Activated CD4-positive, alpha-beta T cell treated with anti-CD3 and anti-CD28 coated beads for 36 hours (primary cell): ENCODE measurements around the gene AP2A1. TPM values are rescaled to one million over a fixed set of nuclear protein-coding genes. Genes with fewer than 3 reads are reported as not detected.
A peak's percentile ranks its signal among the peaks of the same experiment; 100 is the strongest.

ENCODE experiments used
- ATAC-seq: fragments of 200-7000 bp; cut with Tn5 transposase; one replicate; pipeline ENCODE4 v1.10.0; 2021; ENCODE audit warnings: mild to moderate bottlenecking, moderate library complexity
- CTCF ChIA-PET: fragments of 350-600 bp; sonication (Branson Sonifier 250); formaldehyde crosslinking; loops from one replicate; lab custom pipeline; 2021; ENCODE audit warnings: antibody characterized with exemption; lab: Charles Lee
- POLR2A ChIA-PET: fragments of 350-600 bp; sonication (Branson Sonifier 250); formaldehyde crosslinking; loops from one replicate; lab custom pipeline; 2021; ENCODE audit warnings: antibody characterized with exemption, inconsistent platforms; lab: Charles Lee
- DNase-seq: peaks from one replicate; pipeline ENCODE4 v3.0.0-alpha.2; 2020
- H3K27ac Mint-ChIP-seq: one replicate; pipeline ENCODE4 v1.8.0; 2021; ENCODE audit warnings: mixed read lengths
- H3K27me3 Mint-ChIP-seq: one replicate; pipeline ENCODE4 v1.8.0; 2021; ENCODE audit warnings: mixed read lengths
- H3K36me3 Mint-ChIP-seq: one replicate; pipeline ENCODE4 v1.8.0; 2021; ENCODE audit warnings: low read depth, mixed read lengths
- H3K4me1 Mint-ChIP-seq: one replicate; pipeline ENCODE4 v1.8.0; 2021; ENCODE audit warnings: mixed read lengths
- H3K4me3 Mint-ChIP-seq: one replicate; pipeline ENCODE4 v1.8.0; 2021; ENCODE audit warnings: mild to moderate bottlenecking, moderate library complexity, mixed read lengths
- H3K9me3 Mint-ChIP-seq: one replicate; pipeline ENCODE4 v1.8.0; 2021; ENCODE audit warnings: low read depth, mixed read lengths
- intact Hi-C, 2 experiments: fragments of 100-400 bp; cut with DNase I in 1 of 2; cut with micrococcal nuclease in 1 of 2; formaldehyde crosslinking; loops; one replicate each; pipeline versions ENCODE4 v1.14.2 to v1.15.1; 2022 to 2024; cut with DNase I, micrococcal nuclease
- total RNA-seq, 2 experiments: library from RNA; stranded (reverse); gene quantifications; one replicate each; pipeline ENCODE4 v1.2.3, GENCODE V29; 2021

The AP2A1 gene
- total RNA-seq, 2 experiments from 2014 or later: 79.4 to 102 TPM

GRCh38 chr19:49795615-49796014 lies 28.8 kb downstream of the AP2A1 start:
- intact Hi-C loops: no loop called here
- Mint-ChIP-seq H3K27ac (no peak overlapping the region), H3K27me3 (no peaks in the 10 kb centered on the region), H3K36me3 (peaks cover 37% of the 10 kb centered on the region), H3K9me3 (no peaks in the 10 kb centered on the region), H3K4me1 (peaks cover 5% of the 10 kb centered on the region), H3K4me3 (no peak overlapping the region)
- no peak for DNase-seq
- no peak for ATAC-seq
- ChIA-PET CTCF (interaction anchor here (0.6 kb wide), 1 partner anchor 16 kb away, joined by 5 read pairs; no protein-coding TSS in a partner anchor), POLR2A (no interaction called here)

- CTCF ChIA-PET: interaction anchor here (0.6 to 0.7 kb wide), 2 partner anchors 217 to 483 kb away, joined by 3 to 5 read pairs; partner anchors contain the start of gene PRRG2
- Mint-ChIP-seq H3K27ac (no peak overlapping the region), H3K4me1 (peaks cover under 1% of the 10 kb centered on the region), H3K36me3 (peaks cover 39% of the 10 kb centered on the region), H3K4me3 (no peak overlapping the region), H3K27me3 (no peaks in the 10 kb centered on the region), H3K9me3 (no peaks in the 10 kb centered on the region)
- DNase-seq (no peak), ATAC-seq (no peak)
- POLR2A ChIA-PET: no interaction called here
- intact Hi-C loops: no loop called here
These were observed 31.8 kb downstream of the AP2A1 start for GRCh38 chr19:49798574-49798973.

- ATAC-seq: no peak
- H3K27me3 Mint-ChIP-seq: no peaks in the 10 kb centered on the region
- H3K4me3 Mint-ChIP-seq: no peak overlapping the region
- peaks cover 39% of the 10 kb centered on the region for H3K36me3 Mint-ChIP-seq
- H3K9me3 Mint-ChIP-seq: no peaks in the 10 kb centered on the region
- no peaks in the 10 kb centered on the region for H3K4me1 Mint-ChIP-seq
- intact Hi-C loops: no loop called here
- DNase-seq: no peak
- CTCF ChIA-PET: interaction anchor here (0.6 kb wide), 1 partner anchor 484 kb away, joined by 3 read pairs; no protein-coding TSS in a partner anchor
- no peak overlapping the region for H3K27ac Mint-ChIP-seq
- POLR2A ChIA-PET: no interaction called here
These were observed 32.5 kb downstream of the AP2A1 start for GRCh38 chr19:49799271-49799797.

- ChIA-PET POLR2A (no interaction called here), CTCF (no interaction called here)
- intact Hi-C loops: no loop called here
- Mint-ChIP-seq H3K27ac (no peak overlapping the region), H3K9me3 (no peaks in the 10 kb centered on the region), H3K4me3 (no peak overlapping the region), H3K4me1 (no peaks in the 10 kb centered on the region), H3K27me3 (no peaks in the 10 kb centered on the region), H3K36me3 (peaks cover 35% of the 10 kb centered on the region)
- ATAC-seq: peak; percentile 33
- DNase-seq: peak; percentile 47
These were observed 33.1 kb downstream of the AP2A1 start for GRCh38 chr19:49799798-49800376.

GRCh38 chr19:49800771-49801170 lies 34.0 kb downstream of the AP2A1 start:
- Mint-ChIP-seq H3K27me3 (no peaks in the 10 kb centered on the region), H3K27ac (no peak overlapping the region), H3K4me3 (no peak overlapping the region), H3K36me3 (peaks cover 28% of the 10 kb centered on the region), H3K4me1 (no peaks in the 10 kb centered on the region), H3K9me3 (no peaks in the 10 kb centered on the region)
- ChIA-PET POLR2A (no interaction called here), CTCF (interaction anchor here (0.7 kb wide), 1 partner anchor 1770 kb away, joined by 3 read pairs; no protein-coding TSS in a partner anchor)
- intact Hi-C loops: no loop called here
- ATAC-seq (no peak), DNase-seq (no peak)

- H3K36me3 Mint-ChIP-seq: peaks cover 27% of the 10 kb centered on the region
- ChIA-PET CTCF (no interaction called here), POLR2A (no interaction called here)
- no peak overlapping the region for H3K4me3 Mint-ChIP-seq
- intact Hi-C loops: no loop called here
- H3K27me3 Mint-ChIP-seq: no peaks in the 10 kb centered on the region
- ATAC-seq (no peak), DNase-seq (no peak)
- H3K4me1 Mint-ChIP-seq: no peaks in the 10 kb centered on the region
- no peak overlapping the region for H3K27ac Mint-ChIP-seq
- no peaks in the 10 kb centered on the region for H3K9me3 Mint-ChIP-seq
These were observed 34.6 kb downstream of the AP2A1 start for GRCh38 chr19:49801401-49801888.

- Mint-ChIP-seq H3K9me3 (no peaks in the 10 kb centered on the region), H3K4me1 (no peaks in the 10 kb centered on the region), H3K27ac (no peak overlapping the region), H3K4me3 (no peak overlapping the region), H3K27me3 (no peaks in the 10 kb centered on the region), H3K36me3 (peaks cover 25% of the 10 kb centered on the region)
- ChIA-PET CTCF (no interaction called here), POLR2A (no interaction called here)
- intact Hi-C loops: no loop called here
- DNase-seq (no peak), ATAC-seq (no peak)
These were observed 35.3 kb downstream of the AP2A1 start for GRCh38 chr19:49801966-49802661.

- H3K9me3 Mint-ChIP-seq: no peaks in the 10 kb centered on the region
- H3K4me1 Mint-ChIP-seq: no peaks in the 10 kb centered on the region
- intact Hi-C loops: no loop called here
- CTCF ChIA-PET: no interaction called here
- ATAC-seq (no peak), DNase-seq (no peak)
- H3K27me3 Mint-ChIP-seq: no peaks in the 10 kb centered on the region
- peaks cover 28% of the 10 kb centered on the region for H3K36me3 Mint-ChIP-seq
- H3K4me3 Mint-ChIP-seq: no peak overlapping the region
- POLR2A ChIA-PET: no interaction called here
- H3K27ac Mint-ChIP-seq: no peak overlapping the region
These were observed 36.2 kb downstream of the AP2A1 start for GRCh38 chr19:49802836-49803528.

GRCh38 chr19:49803529-49803856 lies 36.7 kb downstream of the AP2A1 start:
- intact Hi-C loops: no loop called here
- Mint-ChIP-seq H3K9me3 (no peaks in the 10 kb centered on the region), H3K36me3 (peaks cover 28% of the 10 kb centered on the region), H3K4me1 (peaks cover under 1% of the 10 kb centered on the region), H3K27ac (no peak overlapping the region), H3K4me3 (no peak overlapping the region), H3K27me3 (no peaks in the 10 kb centered on the region)
- POLR2A ChIA-PET: no interaction called here
- ATAC-seq (no peak), DNase-seq (no peak)
- CTCF ChIA-PET: no interaction called here

- peaks cover 19% of the 10 kb centered on the region for H3K36me3 Mint-ChIP-seq
- ATAC-seq (no peak), DNase-seq (no peak)
- H3K27me3 Mint-ChIP-seq: no peaks in the 10 kb centered on the region
- H3K4me3 Mint-ChIP-seq: no peak overlapping the region
- POLR2A ChIA-PET: no interaction called here
- no peak overlapping the region for H3K27ac Mint-ChIP-seq
- peaks cover 12% of the 10 kb centered on the region for H3K4me1 Mint-ChIP-seq
- CTCF ChIA-PET: no interaction called here
- no peaks in the 10 kb centered on the region for H3K9me3 Mint-ChIP-seq
- intact Hi-C loops: loop anchor here in 1 of 2 experiments (5.0 kb wide), 1 partner anchor 176 kb away; no protein-coding TSS in a partner anchor
These were observed 39.2 kb downstream of the AP2A1 start for GRCh38 chr19:49805822-49806619.

- ATAC-seq (no peak), DNase-seq (no peak)
- peaks cover 12% of the 10 kb centered on the region for H3K4me1 Mint-ChIP-seq
- H3K27me3 Mint-ChIP-seq: no peaks in the 10 kb centered on the region
- CTCF ChIA-PET: no interaction called here
- H3K27ac Mint-ChIP-seq: no peak overlapping the region
- no peaks in the 10 kb centered on the region for H3K9me3 Mint-ChIP-seq
- intact Hi-C loops: loop anchor here in 1 of 2 experiments (5.0 kb wide), 1 partner anchor 176 kb away; no protein-coding TSS in a partner anchor
- no peak overlapping the region for H3K4me3 Mint-ChIP-seq
- POLR2A ChIA-PET: no interaction called here
- peaks cover 17% of the 10 kb centered on the region for H3K36me3 Mint-ChIP-seq
These were observed 39.8 kb downstream of the AP2A1 start for GRCh38 chr19:49806620-49806959.
